HEK293 (cell line): Measurements from ENCODE around the gene RBCK1.
A peak's percentile ranks its signal among the peaks of the same experiment; 100 is the strongest.

Experiments used
- CTCF ChIA-PET: fragments of 350-600 bp; formaldehyde crosslinking; extraction: SDS; loops from one replicate; lab custom pipeline; 2021; ENCODE audit warnings: antibody characterized with exemption; lab: Yijun Ruan, JAX
- POLR2A ChIA-PET: fragments of 300-600 bp; formaldehyde crosslinking; extraction: SDS; loops from one replicate; lab custom pipeline; 2020; ENCODE audit warnings: antibody characterized with exemption, inconsistent platforms; lab: Yijun Ruan, JAX
- H3K27ac ChIP-seq: fragments of 200-500 bp; sonication (Bioruptor generic); 2 replicates; pipeline ENCODE4 v1.5.1; 2014; ENCODE audit warnings: low read depth, low read length, control low read depth, inconsistent platforms; ENCODE audit errors: extremely low read depth
- H3K36me3 ChIP-seq, 2 experiments: fragments of 200-500 bp in 1 of 2; sonication (Bioruptor generic) in 1 of 2; 1 replicate in 1 of 2; 2 replicates in 1 of 2; pipeline ENCODE4 v1.5.1; 2014 to 2017; ENCODE audit warnings: inconsistent platforms in 2 of 2, low read length in 2 of 2; ENCODE audit not compliant: control insufficient read depth in 2 of 2, insufficient read depth in 1 of 2
- H3K4me1 ChIP-seq: fragments of 200-500 bp; sonication (Bioruptor generic); 2 replicates; pipeline ENCODE4 v1.5.1; 2014; ENCODE audit warnings: mild to moderate bottlenecking, low read length, inconsistent platforms; ENCODE audit not compliant: control insufficient read depth, insufficient read depth
- H3K4me3 ChIP-seq: 2 replicates; pipeline ENCODE4 v1.5.1; 2011; ENCODE audit warnings: low read depth, mild to moderate bottlenecking, control low read depth, low read length, moderate library complexity
- H3K9me3 ChIP-seq: fragments of 200-500 bp; sonication (Bioruptor generic); 2 replicates; pipeline ENCODE4 v1.5.1; 2014; ENCODE audit warnings: low read depth, low read length, inconsistent platforms; ENCODE audit not compliant: control insufficient read depth, insufficient read depth
- HOXC10 ChIP-seq: sonication (generic); formaldehyde crosslinking; IDR thresholded peaks from 2 replicates; pipeline ENCODE4 v1.8.1; 2023; ENCODE audit warnings: mild to moderate bottlenecking, missing genetic modification reagents
- HOXD13 ChIP-seq: sonication (generic); formaldehyde crosslinking; IDR thresholded peaks from 2 replicates; pipeline ENCODE4 v1.8.0; 2022; ENCODE audit warnings: missing genetic modification reagents, borderline replicate concordance
- MEIS1 ChIP-seq: sonication (generic); formaldehyde crosslinking; IDR thresholded peaks from 2 replicates; pipeline ENCODE4 v1.8.1; 2022; ENCODE audit warnings: missing genetic modification reagents, mild to moderate bottlenecking, borderline replicate concordance
- MZF1 ChIP-seq: fragments of 450-650 bp; formaldehyde crosslinking; IDR thresholded peaks from 2 replicates; pipeline ENCODE4 v1.5.1; 2017; ENCODE audit warnings: missing biosample characterization, missing genetic modification characterization, borderline replicate concordance
- SP7 ChIP-seq: fragments of 450-650 bp; formaldehyde crosslinking; IDR thresholded peaks from 2 replicates; pipeline ENCODE4 v1.5.1; 2016; ENCODE audit warnings: missing biosample characterization, missing genetic modification characterization
- TSHZ1 ChIP-seq: fragments of 450-650 bp; formaldehyde crosslinking; IDR thresholded peaks from 2 replicates; pipeline ENCODE4 v1.5.1; 2016; ENCODE audit warnings: missing biosample characterization, missing genetic modification characterization, borderline replicate concordance
- ZEB2 ChIP-seq: fragments of 450-650 bp; formaldehyde crosslinking; IDR thresholded peaks from 2 replicates; pipeline ENCODE4 v1.5.1; 2016; ENCODE audit warnings: missing biosample characterization, missing genetic modification characterization
- ZFHX2 ChIP-seq: fragments of 450-650 bp; formaldehyde crosslinking; conservative IDR thresholded peaks from 2 replicates; pipeline ENCODE4 v1.5.1; 2016; ENCODE audit warnings: missing biosample characterization, missing genetic modification characterization
- ZNF292 ChIP-seq: fragments of 450-650 bp; formaldehyde crosslinking; IDR thresholded peaks from 2 replicates; pipeline ENCODE4 v1.5.1; 2016; ENCODE audit warnings: low read depth, missing biosample characterization, missing genetic modification characterization, borderline replicate concordance
- ZNF362 ChIP-seq: fragments of 450-650 bp; formaldehyde crosslinking; IDR thresholded peaks from 2 replicates; pipeline ENCODE4 v1.5.1; 2016; ENCODE audit warnings: missing biosample characterization, missing genetic modification characterization
- ZNF501 ChIP-seq: fragments of 450-650 bp; formaldehyde crosslinking; IDR thresholded peaks from 2 replicates; pipeline ENCODE4 v1.5.1; 2016; ENCODE audit warnings: missing biosample characterization, missing genetic modification characterization
- ZNF544 ChIP-seq: fragments of 450-650 bp; formaldehyde crosslinking; IDR thresholded peaks from 2 replicates; pipeline ENCODE4 v1.5.0; 2017; ENCODE audit warnings: missing biosample characterization, missing genetic modification characterization
- ZNF558 ChIP-seq: fragments of 450-650 bp; formaldehyde crosslinking; IDR thresholded peaks from 2 replicates; pipeline ENCODE4 v1.5.1; 2016; ENCODE audit warnings: missing biosample characterization, missing genetic modification characterization
- ZNF560 ChIP-seq: fragments of 450-650 bp; formaldehyde crosslinking; IDR thresholded peaks from 2 replicates; pipeline ENCODE4 v1.5.1; 2017; ENCODE audit warnings: missing biosample characterization, missing genetic modification characterization, borderline replicate concordance
- ZNF610 ChIP-seq: fragments of 450-650 bp; formaldehyde crosslinking; IDR thresholded peaks from 2 replicates; pipeline ENCODE4 v1.5.1; 2016; ENCODE audit warnings: missing biosample characterization, missing genetic modification characterization, borderline replicate concordance
- ZNF626 ChIP-seq: fragments of 450-650 bp; sonication (Bioruptor Pico); formaldehyde crosslinking; IDR thresholded peaks from 2 replicates; pipeline ENCODE4 v1.5.1; 2018; ENCODE audit warnings: missing biosample characterization, missing genetic modification characterization, inconsistent platforms
- ZNF629 ChIP-seq: fragments of 450-650 bp; formaldehyde crosslinking; IDR thresholded peaks from 2 replicates; pipeline ENCODE4 v1.5.1; 2017; ENCODE audit warnings: missing biosample characterization, missing genetic modification characterization
- ZNF76 ChIP-seq: fragments of 450-650 bp; formaldehyde crosslinking; IDR thresholded peaks from 2 replicates; pipeline ENCODE4; 2016; ENCODE audit warnings: low read depth, missing biosample characterization, missing genetic modification characterization, borderline replicate concordance
- TF ChIP-seq, protein P1 (sequence below): fragments of 450-650 bp; formaldehyde crosslinking; conservative IDR thresholded peaks from 2 replicates; pipeline ENCODE4 v1.5.1; 2016; ENCODE audit warnings: low read depth, missing biosample characterization, missing genetic modification characterization

RBCK1 gene

GRCh38 chr20:401682-402495 is 6.2 kb upstream of the RBCK1 start (continued):
- TF ChIP-seq ZEB2 (tag by site-specific recombination) (peak; percentile 53; the same call in 1 of the 2 replicates), ZNF626 (tag by site-specific recombination) (no peak), TSHZ1 (tag by site-specific recombination) (no peak), MZF1 (no peak), ZNF560 (tag by site-specific recombination) (no peak), ZNF629 (tag by site-specific recombination) (no peak), ZNF292 (no peak), ZNF544 (no peak), ZNF76 (tag by site-specific recombination) (no peak), ZNF501 (no peak), SP7 (tag by site-specific recombination) (peak; percentile 52; the same call in 1 of the 2 replicates), ZNF610 (tag by site-specific recombination) (no peak), HOXD13 (peak; percentile 99), ZFHX2 (tag by site-specific recombination) (0 out of 2 replicates have a peak, but pooled peaks have one; percentile 9), MEIS1 (CRISPR knock-in tag) (no peak), ZNF558 (tag by site-specific recombination) (peak; percentile 25; the same call in 1 of the 2 replicates)
- TF ChIP-seq, protein P1, sequence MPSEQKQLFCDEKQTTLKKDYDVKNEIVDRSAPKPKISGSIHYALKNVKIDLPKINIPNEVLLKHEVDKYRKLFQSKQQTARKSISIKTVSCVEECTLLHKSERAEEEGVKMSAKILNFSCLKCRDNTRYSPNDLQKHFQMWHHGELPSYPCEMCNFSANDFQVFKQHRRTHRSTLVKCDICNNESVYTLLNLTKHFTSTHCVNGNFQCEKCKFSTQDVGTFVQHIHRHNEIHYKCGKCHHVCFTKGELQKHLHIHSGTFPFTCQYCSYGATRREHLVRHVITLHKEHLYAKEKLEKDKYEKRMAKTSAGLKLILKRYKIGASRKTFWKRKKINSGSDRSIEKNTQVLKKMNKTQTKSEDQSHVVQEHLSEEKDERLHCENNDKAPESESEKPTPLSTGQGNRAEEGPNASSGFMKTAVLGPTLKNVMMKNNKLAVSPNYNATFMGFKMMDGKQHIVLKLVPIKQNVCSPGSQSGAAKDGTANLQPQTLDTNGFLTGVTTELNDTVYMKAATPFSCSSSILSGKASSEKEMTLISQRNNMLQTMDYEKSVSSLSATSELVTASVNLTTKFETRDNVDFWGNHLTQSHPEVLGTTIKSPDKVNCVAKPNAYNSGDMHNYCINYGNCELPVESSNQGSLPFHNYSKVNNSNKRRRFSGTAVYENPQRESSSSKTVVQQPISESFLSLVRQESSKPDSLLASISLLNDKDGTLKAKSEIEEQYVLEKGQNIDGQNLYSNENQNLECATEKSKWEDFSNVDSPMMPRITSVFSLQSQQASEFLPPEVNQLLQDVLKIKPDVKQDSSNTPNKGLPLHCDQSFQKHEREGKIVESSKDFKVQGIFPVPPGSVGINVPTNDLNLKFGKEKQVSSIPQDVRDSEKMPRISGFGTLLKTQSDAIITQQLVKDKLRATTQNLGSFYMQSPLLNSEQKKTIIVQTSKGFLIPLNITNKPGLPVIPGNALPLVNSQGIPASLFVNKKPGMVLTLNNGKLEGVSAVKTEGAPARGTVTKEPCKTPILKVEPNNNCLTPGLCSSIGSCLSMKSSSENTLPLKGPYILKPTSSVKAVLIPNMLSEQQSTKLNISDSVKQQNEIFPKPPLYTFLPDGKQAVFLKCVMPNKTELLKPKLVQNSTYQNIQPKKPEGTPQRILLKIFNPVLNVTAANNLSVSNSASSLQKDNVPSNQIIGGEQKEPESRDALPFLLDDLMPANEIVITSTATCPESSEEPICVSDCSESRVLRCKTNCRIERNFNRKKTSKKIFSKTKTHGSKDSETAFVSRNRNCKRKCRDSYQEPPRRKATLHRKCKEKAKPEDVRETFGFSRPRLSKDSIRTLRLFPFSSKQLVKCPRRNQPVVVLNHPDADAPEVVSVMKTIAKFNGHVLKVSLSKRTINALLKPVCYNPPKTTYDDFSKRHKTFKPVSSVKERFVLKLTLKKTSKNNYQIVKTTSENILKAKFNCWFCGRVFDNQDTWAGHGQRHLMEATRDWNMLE, result peak; percentile 24; the same call in 1 of the 2 replicates
- TF ChIP-seq, all 188 proteins: peak for 19

DNA sequence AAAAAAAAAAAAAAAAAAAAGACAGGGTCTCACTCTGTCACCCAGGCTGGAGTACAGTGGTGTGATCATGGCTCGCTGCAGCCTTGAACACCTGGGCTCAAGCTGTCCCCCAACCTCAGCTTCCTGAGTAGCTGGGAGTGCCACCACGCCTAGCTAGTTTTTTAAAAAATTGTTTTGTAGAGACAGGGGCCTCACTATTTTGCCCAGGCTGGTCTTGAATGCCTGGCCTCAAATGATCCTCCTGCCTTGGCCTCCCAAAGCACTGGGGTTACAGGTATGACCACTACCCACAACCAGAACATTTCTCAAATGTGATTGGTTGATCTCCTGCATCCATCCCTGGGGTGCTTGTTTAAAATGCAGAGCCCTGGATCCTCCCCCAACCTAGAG is 5.6 kb upstream of the RBCK1 start:
- Histone ChIP-seq H3K4me3 (no peak overlapping the region), H3K27ac (no peak overlapping the region), H3K36me3 (peaks cover 0 to 4% of the 10 kb centered on the region in 2 experiments; a peak in 1 of 3 replicates), H3K4me1 (peaks cover 3% of the 10 kb centered on the region), H3K9me3 (no peaks in the 10 kb centered on the region)
- ChIA-PET POLR2A (no interaction called here), CTCF (interaction anchor here (0.7 to 1.7 kb wide), 4 partner anchors 29 to 264 kb away, joined by 3 to 5 read pairs (median 4); no protein-coding TSS in a partner anchor)
- TF ChIP-seq ZNF362 (peak; percentile 76), HOXC10 (CRISPR knock-in tag) (no peak)
